DMS79 (cell line): ENCODE measurements around the gene ACSL3.
A peak's percentile ranks its signal among the peaks of the same experiment; 100 is the strongest.
"Not testable (repeated sequence)": the region's sequence is repeated elsewhere in the genome, so short reads cannot be mapped to it uniquely, and the experiment has no call there.

Experiments used
- DNase-seq: peaks from one replicate; lab custom pipeline; 2025; lab: John Stamatoyannopoulos, UW

Gene ACSL3

GRCh38 chr2:222912117-222912516 is 51.3 kb downstream of the ACSL3 start:
- DNase-seq: no peak

- DNase-seq: no peak
Measured at GRCh38 chr2:222912776-222913175, 51.9 kb downstream of the ACSL3 start.

DNA sequence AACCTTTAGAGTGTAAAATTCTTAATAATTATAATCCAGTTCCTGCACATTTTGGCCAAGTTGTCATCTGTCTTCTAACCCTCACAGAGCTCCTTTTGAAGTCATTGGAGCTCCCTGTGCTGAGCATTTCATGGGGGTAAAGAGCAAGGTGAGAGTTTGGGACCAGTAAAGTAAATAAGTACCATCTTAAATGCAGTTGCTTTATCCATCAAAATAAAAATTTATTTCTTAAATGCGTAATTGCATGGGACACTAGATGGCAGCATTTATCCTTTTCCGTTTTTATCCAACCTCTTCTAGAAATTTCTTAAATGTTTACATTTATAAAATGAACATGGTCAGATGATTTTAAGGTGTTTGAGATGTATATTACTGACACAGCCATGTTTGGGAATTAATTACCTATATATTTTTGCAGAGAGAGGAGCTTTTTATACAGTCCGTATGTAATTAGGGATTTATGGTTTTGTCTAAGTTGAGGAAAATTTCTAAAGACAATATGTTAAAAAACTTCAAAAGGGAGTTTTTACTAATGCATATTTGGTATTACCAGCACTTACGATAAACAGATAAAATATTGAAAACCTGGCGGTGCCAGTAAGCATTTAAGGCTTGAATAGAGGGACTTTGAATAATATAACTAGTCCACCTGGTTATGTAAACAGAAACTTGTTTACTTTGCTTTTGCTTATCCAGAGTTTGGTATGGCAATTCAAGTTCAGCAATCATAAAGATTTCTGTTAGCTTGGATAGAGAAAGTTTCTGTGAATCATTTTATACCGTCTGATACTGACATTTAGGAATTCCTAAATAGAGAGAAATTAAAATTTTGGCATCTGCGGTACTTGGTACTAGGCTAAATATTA is 54.5 kb downstream of the ACSL3 start:
- DNase-seq: no peak

DNA sequence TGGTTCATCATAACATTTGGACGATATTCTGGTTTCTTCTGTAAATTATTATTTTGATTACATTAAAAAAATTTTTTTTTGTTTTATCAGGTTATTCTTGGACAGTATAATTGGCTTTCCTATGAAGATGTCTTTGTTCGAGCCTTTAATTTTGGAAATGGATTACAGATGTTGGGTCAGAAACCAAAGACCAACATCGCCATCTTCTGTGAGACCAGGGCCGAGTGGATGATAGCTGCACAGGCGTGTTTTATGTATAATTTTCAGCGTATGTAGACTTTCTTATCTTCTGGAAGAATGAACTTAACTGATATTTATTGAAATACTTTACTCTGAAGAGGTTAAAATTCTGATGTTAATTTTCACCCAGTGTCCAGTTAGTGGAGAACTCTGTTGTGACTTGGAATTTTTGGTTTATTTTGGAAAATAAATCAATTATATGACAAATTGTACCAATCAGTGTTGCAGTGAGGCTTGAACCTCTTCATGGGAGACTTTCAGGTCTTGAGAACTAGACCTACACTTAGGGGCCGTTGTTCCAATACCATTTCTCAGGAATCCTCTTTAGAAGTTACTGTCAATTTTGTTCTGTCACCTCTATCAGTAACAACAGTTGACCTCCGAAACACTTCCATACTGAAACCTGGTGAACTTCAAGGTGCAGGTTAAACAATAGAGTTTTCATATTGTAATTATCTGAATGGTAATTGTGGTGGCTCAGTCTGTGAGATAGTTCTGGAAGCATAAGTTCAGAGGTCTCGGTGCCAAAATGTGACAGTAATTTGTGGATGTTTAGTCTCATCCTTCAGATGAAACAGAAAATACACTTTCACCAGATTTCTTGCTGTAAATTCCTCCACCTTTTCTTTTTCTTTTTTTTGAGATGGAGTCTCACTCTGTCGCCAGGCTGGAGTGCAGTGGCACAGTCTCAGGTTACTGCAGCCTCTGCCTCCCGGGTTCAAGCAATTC is 55.7 kb downstream of the ACSL3 start:
- DNase-seq: no peak

GRCh38 chr2:222917212-222917611 is 56.4 kb downstream of the ACSL3 start:
- DNase-seq: not testable (repeated sequence)

DNA sequence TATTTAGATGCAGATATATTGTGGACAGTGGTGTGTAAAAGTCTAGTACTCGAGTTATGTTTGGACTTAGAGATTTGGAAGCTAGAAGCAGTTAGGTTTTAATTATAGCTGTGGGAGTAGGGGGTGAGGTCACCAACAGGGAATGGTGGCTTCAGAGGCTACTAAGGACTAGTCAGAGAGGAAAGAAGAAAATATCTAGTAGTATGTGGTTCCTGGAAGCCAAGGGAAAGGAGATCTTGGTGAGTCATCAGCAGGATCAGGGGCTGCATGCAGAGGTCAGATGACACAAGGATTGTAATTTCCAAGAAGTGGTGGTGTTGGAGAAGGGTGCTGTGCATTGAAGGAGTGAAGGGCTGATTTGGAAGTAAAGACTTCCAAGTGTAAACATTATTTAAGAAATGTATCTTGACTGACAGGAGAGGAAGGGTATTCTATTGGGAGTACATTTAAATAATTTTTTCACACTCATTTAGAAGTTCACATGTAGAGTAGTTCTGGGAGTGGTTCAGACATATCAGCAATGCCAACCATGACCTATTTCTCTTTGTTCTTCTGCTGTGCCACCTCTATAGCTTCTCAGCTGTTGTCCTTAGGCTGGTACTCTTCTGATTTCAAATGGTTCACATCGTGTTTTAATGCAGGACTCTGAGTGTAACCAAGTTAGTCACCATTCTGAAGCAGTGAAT is 59.1 kb downstream of the ACSL3 start:
- no peak for DNase-seq

DNA sequence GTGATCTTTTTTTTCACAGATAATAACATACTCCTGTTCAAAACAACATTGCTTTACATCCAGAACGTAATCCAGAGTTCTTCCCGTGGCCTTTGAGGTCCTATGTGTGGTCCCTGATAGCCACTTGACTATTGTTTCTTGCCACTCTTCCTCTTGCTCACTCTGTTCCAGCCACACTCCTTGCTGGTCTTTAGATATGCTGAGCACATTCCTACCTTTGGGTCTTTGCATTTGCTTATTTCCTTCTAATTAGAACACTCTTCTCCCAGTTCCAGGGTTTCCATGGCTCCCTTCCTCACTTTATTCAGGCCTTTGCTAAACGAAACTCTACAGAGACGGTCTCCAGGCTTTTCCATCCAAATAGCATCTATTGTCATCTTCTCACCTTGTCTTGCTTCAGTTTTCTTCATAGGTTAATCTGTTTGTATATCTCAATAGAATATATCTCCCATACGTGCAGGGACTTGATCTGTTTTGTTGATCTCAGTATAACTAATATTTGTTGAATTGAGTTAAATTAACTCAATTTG is 59.9 kb downstream of the ACSL3 start:
- no peak for DNase-seq

DNA sequence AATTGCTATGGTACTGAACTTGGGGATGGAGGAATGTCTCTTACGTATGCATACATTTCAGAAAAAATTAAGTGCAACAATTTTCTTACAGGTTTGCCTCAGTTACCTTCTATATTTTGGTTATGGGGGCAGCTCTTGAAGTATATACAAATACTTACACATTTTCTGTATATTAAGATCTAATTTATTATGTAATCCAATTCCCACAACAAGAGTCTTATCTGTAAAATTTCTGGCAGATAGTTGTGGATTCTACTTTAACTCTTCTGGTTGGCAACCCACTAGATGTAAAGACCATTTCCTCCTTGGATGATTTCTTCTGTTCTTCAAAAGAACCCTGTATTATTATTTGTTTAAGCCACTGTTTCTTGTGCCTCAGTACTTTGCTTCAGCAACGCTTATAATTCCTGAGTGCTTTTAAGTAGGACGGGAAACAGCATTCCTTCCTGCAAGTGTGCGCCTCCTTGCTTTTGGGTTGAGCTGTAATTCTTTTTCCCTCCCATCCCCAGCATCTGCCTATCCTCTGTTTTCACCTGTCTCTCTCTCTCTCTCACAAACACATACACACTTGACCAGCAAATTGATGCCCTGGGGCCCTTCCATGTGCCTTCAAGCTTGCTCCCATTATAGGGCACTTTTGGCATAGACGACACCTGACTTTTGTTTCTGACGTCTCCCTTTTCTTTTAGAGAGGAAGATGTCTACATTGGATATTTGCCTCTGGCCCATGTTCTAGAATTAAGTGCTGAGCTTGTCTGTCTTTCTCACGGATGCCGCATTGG is 61.4 kb downstream of the ACSL3 start:
- DNase-seq: peak; percentile 22

DNA sequence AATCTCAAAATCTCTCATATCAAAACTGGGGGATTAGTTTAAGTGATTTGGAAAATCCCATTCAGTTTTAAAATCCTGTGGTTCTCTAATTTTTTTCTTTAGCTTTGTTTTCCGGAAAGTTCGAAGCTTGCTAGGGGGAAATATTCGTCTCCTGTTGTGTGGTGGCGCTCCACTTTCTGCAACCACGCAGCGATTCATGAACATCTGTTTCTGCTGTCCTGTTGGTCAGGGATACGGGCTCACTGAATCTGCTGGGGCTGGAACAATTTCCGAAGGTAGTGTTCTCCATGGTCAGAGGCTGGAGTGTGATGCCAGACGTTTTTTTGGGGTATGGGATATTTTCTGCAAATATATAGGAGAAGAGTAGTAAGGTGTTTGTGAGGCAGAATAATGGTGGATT is 66.1 kb downstream of the ACSL3 start:
- DNase-seq: no peak

GRCh38 chr2:222927600-222927999 is 66.8 kb downstream of the ACSL3 start:
- DNase-seq: no peak

DNA sequence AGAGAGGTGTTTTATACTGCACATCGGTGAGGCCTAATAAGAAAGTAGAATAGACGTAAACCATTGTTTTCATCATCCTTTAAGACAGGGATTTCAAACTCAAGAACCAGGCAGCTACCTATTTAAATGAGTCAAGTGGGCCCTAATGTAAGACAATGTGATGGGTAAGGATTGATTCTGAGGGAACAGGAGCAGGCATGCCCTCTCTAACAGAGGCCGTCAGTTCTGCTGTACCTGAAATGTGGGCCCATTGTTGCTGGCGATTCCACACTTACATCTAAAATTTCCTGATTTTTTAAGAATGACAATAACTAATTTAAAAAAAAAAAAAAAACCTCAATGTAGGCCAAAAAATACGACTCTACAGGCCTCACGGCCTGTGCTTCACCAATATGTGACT is 67.5 kb downstream of the ACSL3 start:
- no peak for DNase-seq

GRCh38 chr2:222930862-222931261 is 70.0 kb downstream of the ACSL3 start:
- DNase-seq: no peak

- no peak for DNase-seq
Measured at GRCh38 chr2:222931659-222932058, 70.8 kb downstream of the ACSL3 start.

- no peak for DNase-seq
Measured at GRCh38 chr2:222933458-222933857, 72.6 kb downstream of the ACSL3 start.

DNA sequence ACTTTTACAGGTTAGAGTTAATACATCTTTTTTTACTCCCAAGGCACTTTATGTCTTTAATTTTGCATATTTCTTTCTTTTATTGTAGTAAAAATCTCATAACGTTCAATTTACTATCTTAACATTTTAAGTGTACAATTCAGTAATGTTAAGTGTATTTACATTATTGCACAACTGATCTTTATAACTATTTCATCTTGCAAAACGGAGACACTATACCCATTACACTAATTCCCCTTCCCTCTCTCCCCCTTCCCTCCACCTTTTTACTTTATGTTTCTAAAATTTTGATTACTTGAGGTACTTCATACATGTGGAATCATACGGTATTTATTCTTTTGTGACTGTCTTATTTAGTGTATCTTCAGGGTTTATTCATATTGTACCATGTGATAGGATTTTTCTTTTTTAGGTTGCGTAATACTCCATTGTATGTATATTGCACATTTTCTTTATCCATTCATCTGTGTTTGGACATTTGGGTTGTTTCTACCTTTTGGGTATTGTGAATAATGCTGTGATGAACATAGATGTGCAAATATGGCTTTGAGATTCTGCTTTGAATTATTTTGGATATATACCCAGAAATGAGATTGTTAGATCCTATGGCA is 75.0 kb downstream of the ACSL3 start:
- DNase-seq: no peak

- no peak for DNase-seq
Measured at GRCh38 chr2:222936705-222937104, 75.9 kb downstream of the ACSL3 start.

DNA sequence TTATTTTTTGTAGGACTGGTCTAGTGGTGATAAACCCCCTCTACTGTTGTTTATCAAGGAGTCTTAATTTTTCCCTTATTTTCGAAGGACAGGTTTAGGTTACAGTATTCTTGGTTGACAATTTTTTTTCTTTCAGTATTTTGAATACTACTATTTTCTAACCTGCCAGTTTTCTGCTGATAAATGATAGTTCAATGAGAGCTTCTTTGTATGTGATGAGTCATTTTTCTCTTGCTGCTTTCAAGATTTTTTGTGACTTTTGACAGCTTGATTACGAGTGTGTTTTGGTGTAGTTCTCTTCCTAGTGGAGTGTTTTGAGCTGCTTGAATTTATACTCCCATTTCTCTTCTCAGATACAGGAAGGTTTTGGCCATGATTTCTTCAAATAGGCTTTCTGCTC is 77.5 kb downstream of the ACSL3 start:
- no peak for DNase-seq

DNA sequence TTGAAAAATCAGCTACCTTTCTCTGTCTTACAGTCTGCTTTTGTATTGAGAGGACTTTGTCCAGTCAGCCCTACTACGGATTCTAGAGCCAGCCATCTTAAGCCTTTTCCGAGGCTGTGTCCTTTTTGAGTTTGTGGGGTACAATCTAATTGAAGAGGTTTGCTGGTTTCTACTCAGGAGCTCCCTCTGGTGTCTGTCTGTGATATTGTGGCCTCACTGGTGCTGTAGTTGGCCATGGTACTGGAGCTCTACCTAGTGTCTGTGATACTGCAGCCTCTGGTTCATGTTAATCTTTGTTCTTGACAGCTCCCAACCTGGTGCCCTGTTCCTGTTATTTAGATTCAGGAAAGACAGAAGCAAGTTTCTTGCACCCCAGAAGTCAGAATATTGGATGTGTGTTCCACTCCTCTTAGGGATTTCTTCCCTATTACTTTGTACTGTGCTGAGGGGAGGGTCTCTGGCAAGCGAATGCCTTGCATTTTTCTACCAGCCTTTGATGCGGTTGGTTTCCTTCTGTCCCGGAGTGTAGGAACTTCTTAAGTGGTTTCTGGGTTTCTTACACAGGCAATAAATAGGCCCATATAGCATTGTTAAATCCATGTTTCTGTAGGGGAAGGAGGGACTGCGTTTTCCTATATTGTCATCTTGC is 78.5 kb downstream of the ACSL3 start:
- no peak for DNase-seq

DNA sequence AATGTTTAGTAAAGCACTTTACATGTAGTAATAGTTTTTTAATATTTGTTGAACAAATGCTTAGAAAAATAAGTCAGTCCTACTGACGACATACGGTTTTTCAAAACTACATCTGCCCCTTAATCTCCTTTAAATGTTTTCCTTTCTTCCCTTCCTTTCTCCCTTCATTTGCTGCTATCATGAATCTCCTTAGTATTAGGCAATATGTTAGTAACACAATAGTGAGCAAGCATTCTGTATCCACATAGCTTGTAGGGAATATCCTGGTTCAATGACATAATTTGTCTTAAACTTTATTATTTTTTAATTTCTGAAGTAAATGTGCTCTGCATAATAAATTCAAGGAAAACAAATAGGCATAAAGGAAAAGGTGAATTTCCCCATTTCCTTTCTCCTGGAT is 79.1 kb downstream of the ACSL3 start:
- no peak for DNase-seq

- DNase-seq: no peak
Measured at GRCh38 chr2:222941510-222942032, 80.7 kb downstream of the ACSL3 start.
